ENCODE results near the gene CCZ1.
"Not testable (repeated sequence)": the region's sequence is repeated elsewhere in the genome, so short reads cannot be mapped to it uniquely, and the experiment has no call there.

GRCh38 chr7:5924630-5925029 is 26.1 kb downstream of the CCZ1 start:
- TF ChIP-seq, protein P1, sequence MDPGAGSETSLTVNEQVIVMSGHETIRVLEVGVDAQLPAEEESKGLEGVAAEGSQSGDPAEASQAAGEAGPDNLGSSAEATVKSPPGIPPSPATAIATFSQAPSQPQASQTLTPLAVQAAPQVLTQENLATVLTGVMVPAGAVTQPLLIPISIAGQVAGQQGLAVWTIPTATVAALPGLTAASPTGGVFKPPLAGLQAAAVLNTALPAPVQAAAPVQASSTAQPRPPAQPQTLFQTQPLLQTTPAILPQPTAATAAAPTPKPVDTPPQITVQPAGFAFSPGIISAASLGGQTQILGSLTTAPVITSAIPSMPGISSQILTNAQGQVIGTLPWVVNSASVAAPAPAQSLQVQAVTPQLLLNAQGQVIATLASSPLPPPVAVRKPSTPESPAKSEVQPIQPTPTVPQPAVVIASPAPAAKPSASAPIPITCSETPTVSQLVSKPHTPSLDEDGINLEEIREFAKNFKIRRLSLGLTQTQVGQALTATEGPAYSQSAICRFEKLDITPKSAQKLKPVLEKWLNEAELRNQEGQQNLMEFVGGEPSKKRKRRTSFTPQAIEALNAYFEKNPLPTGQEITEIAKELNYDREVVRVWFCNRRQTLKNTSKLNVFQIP (CRISPR knock-in tag; IDR thresholded peaks at IDR 0.05; ENCODE audit: borderline replicate concordance, low read depth), result not testable (repeated sequence)
- TF ChIP-seq ZFP30 (CRISPR knock-in tag; IDR thresholded peaks at IDR 0.05), result not testable (repeated sequence)
